HepG2 (cell line): ENCODE results near the gene METTL4. TPM values are rescaled to one million over a fixed set of nuclear protein-coding genes. Genes with fewer than 3 reads are reported as not detected.

Experiments used
- ATF4 ChIP-seq, 2 experiments: fragments of 450-650 bp in 1 of 2; sonication (generic) in 1 of 2; formaldehyde crosslinking; IDR thresholded peaks; 2 replicates each; pipeline versions ENCODE4 v1.5.0 to v1.8.0; 2020 to 2022; ENCODE audit warnings: mild to moderate bottlenecking in 1 of 2, missing genetic modification reagents in 1 of 2
- BCLAF1 ChIP-seq: fragments of 450-650 bp; IDR thresholded peaks from 2 replicates; pipeline ENCODE4 v1.6.1; 2017; ENCODE audit warnings: mild to moderate bottlenecking
- CREM ChIP-seq, 2 experiments: sonication (generic) in 1 of 2; formaldehyde crosslinking in 1 of 2; IDR thresholded peaks; 2 replicates each; pipeline versions ENCODE4 v1.4.0 to v1.6.1; 2016 to 2020; ENCODE audit warnings: antibody characterized with exemption in 1 of 2, mild to moderate bottlenecking in 1 of 2, missing genetic modification reagents in 1 of 2
- GATAD2A ChIP-seq: IDR thresholded peaks from 2 replicates; pipeline ENCODE4 v1.6.1; 2016
- NCOA2 ChIP-seq: sonication (generic); formaldehyde crosslinking; IDR thresholded peaks from 2 replicates; pipeline ENCODE4 v1.8.0; 2022; ENCODE audit warnings: inconsistent platforms
- THRA ChIP-seq: sonication (generic); formaldehyde crosslinking; IDR thresholded peaks from 2 replicates; pipeline ENCODE4 v1.4.0; 2020; ENCODE audit warnings: missing genetic modification reagents, borderline replicate concordance
- WIZ ChIP-seq: sonication (generic); formaldehyde crosslinking; IDR thresholded peaks from 2 replicates; pipeline ENCODE4 v1.5.1; 2020; ENCODE audit warnings: mild to moderate bottlenecking, missing genetic modification reagents
- ZNF207 ChIP-seq: fragments of 450-650 bp; IDR thresholded peaks from 2 replicates; pipeline ENCODE4 v1.6.1; 2016; ENCODE audit warnings: antibody characterized with exemption, borderline replicate concordance
- ZNF644 ChIP-seq: IDR thresholded peaks from 2 replicates; pipeline ENCODE4 v1.6.1; 2016; ENCODE audit warnings: low read depth
- polyA plus RNA-seq, 8 experiments: library from polyadenylated mRNA; depleted of rRNA in 3 of 8; stranded (reverse) in 7 of 8; unstranded in 1 of 8; fragments of >200 nt; fragmentation: Illumina TruSeq in 4 of 8; extraction: Trizol in 4 of 8; gene quantifications; 2 replicates each; pipeline versions ENCODE4 v1.2.1 to v1.2.3, GENCODE V29; 2011 to 2016; ENCODE audit warnings: low read depth in 4 of 8, missing spikeins in 1 of 8, mixed read lengths in 1 of 8; ENCODE audit not compliant: insufficient read depth in 1 of 8
- total RNA-seq, 5 experiments: library from RNA; depleted of rRNA; stranded (reverse); fragments of >200 nt; fragmentation: Illumina TruSeq; extraction: Trizol; gene quantifications; 2 replicates each; pipeline ENCODE4 v1.2.3, GENCODE V29; 2016; ENCODE audit warnings: low read depth in 1 of 5
- TF ChIP-seq, protein P1 (sequence below): sonication (generic); formaldehyde crosslinking; IDR thresholded peaks from 2 replicates; pipeline ENCODE4 v1.4.0; 2020; ENCODE audit warnings: missing genetic modification reagents
- TF ChIP-seq, protein P2 (sequence below): IDR thresholded peaks from 2 replicates; pipeline ENCODE4 v1.6.1; 2016; ENCODE audit warnings: missing compliant biosample characterization, missing genetic modification reagents, borderline replicate concordance

Gene METTL4
- total and polyA plus RNA-seq, 2 of the 13 experiments (the other 11 are each of a cell fraction or from before 2014, with no cell fraction given), result 6.8 to 8.1 TPM

GRCh38 chr18:2589345-2590068 is 18.2 kb upstream of the METTL4 start (continued):
- TF ChIP-seq, protein P1, sequence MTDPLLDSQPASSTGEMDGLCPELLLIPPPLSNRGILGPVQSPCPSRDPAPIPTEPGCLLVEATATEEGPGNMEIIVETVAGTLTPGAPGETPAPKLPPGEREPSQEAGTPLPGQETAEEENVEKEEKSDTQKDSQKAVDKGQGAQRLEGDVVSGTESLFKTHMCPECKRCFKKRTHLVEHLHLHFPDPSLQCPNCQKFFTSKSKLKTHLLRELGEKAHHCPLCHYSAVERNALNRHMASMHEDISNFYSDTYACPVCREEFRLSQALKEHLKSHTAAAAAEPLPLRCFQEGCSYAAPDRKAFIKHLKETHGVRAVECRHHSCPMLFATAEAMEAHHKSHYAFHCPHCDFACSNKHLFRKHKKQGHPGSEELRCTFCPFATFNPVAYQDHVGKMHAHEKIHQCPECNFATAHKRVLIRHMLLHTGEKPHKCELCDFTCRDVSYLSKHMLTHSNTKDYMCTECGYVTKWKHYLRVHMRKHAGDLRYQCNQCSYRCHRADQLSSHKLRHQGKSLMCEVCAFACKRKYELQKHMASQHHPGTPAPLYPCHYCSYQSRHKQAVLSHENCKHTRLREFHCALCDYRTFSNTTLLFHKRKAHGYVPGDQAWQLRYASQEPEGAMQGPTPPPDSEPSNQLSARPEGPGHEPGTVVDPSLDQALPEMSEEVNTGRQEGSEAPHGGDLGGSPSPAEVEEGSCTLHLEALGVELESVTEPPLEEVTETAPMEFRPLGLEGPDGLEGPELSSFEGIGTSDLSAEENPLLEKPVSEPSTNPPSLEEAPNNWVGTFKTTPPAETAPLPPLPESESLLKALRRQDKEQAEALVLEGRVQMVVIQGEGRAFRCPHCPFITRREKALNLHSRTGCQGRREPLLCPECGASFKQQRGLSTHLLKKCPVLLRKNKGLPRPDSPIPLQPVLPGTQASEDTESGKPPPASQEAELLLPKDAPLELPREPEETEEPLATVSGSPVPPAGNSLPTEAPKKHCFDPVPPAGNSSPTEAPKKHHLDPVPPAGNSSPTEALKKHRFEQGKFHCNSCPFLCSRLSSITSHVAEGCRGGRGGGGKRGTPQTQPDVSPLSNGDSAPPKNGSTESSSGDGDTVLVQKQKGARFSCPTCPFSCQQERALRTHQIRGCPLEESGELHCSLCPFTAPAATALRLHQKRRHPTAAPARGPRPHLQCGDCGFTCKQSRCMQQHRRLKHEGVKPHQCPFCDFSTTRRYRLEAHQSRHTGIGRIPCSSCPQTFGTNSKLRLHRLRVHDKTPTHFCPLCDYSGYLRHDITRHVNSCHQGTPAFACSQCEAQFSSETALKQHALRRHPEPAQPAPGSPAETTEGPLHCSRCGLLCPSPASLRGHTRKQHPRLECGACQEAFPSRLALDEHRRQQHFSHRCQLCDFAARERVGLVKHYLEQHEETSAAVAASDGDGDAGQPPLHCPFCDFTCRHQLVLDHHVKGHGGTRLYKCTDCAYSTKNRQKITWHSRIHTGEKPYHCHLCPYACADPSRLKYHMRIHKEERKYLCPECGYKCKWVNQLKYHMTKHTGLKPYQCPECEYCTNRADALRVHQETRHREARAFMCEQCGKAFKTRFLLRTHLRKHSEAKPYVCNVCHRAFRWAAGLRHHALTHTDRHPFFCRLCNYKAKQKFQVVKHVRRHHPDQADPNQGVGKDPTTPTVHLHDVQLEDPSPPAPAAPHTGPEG (CRISPR knock-in tag), result no peak
- peak; percentile 63 for TF ChIP-seq GATAD2A (CRISPR knock-in tag)
- TF ChIP-seq ZNF644 (CRISPR knock-in tag), result no peak
- no peak for TF ChIP-seq BCLAF1
- TF ChIP-seq, protein P2, sequence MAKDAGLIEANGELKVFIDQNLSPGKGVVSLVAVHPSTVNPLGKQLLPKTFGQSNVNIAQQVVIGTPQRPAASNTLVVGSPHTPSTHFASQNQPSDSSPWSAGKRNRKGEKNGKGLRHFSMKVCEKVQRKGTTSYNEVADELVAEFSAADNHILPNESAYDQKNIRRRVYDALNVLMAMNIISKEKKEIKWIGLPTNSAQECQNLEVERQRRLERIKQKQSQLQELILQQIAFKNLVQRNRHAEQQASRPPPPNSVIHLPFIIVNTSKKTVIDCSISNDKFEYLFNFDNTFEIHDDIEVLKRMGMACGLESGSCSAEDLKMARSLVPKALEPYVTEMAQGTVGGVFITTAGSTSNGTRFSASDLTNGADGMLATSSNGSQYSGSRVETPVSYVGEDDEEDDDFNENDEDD, result no peak
- 0 out of 2 replicates have a peak, but pooled peaks have one; percentile 27 for TF ChIP-seq NCOA2
- no peak for TF ChIP-seq THRA (CRISPR knock-in tag)
- TF ChIP-seq WIZ, result no peak
- TF ChIP-seq ZNF207, result no peak
- TF ChIP-seq CREM (IDR thresholded peaks at IDR 0.05), result peak; percentile 12; the same call in 1 of the 2 replicates
- no peak for TF ChIP-seq CREM (CRISPR knock-in tag; IDR thresholded peaks at IDR 0.05)
- TF ChIP-seq ATF4 (CRISPR knock-in tag; IDR thresholded peaks at IDR 0.05), result peak in 1 of 2 experiments; percentile 96; a peak in 2 of 4 replicates
